NCI-H460 (cell line): ENCODE results near the gene ELF4. TPM values are rescaled to one million over a fixed set of nuclear protein-coding genes. Genes with fewer than 3 reads are reported as not detected.

Experiments used
- DNase-seq: peaks from one replicate; pipeline ENCODE4 v3.0.0-alpha.2; 2016; ENCODE audit warnings: low read depth; ENCODE audit errors: extremely low read depth
- polyA plus RNA-seq: library from polyadenylated mRNA; depleted of rRNA; stranded (reverse); fragments of >200 nt; gene quantifications from 2 replicates; pipeline ENCODE4 v1.2.3, GENCODE V29; 2014; cell fraction: nucleus; rRNA removed
- total RNA-seq: library from RNA; depleted of rRNA; stranded (reverse); fragments of >200 nt; shearing (Covaris generic); gene quantifications from 2 replicates; pipeline ENCODE4 v1.2.3, GENCODE V29; 2014; rRNA removed

Gene ELF4
- total RNA-seq = 9.6 and 10.5 TPM in 2 replicates
- polyA plus RNA-seq = 5.7 and 7.8 TPM in 2 replicates

DNA sequence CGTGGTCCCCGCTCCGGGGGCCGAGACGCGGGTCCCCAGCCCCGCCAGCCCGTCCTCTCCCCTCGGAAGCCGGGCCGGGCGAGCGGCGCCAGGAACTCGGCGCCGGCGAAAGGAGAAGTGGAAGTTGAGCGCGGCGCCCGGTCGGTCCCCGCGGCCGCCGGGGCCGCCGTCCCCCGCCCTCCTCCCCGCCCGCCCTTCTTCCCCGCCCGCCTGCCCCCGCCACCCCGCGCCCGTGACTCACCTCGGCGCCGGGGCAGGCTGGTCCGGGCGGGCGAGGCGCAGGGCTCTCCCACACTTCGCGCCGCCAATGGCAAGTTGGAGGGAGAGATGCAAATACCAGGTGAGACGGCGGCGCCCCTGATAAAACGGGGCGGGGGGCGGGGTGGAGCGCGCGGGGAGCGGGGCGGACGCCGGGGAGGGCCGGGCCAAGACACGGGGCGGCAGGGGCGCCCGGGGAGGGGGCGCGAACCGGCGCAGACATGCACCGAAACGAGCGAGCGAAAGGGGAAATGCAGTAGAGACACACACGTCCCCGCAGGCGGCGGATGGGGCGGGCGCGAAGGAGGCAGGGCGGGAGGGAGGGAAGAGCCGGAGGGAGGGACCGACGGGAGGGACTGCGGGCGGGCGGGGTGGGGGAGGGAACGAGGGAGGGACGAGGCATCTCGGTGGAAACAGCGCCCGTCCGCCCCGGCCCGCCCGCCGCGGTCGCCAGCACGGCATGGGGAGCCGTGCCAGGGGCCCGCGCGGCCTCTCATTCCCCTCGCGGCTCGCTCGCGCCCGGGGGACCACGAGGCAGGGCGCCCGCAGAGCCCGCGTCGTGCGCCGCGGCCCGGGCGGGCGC is at the start of gene ELF4:
ELF4 (minus strand) TSS at position 119 of the 841 bp plus-strand sequence. CDS start 29,167 bp downstream, outside the sequence.
- peak; percentile 40 for DNase-seq

DNA sequence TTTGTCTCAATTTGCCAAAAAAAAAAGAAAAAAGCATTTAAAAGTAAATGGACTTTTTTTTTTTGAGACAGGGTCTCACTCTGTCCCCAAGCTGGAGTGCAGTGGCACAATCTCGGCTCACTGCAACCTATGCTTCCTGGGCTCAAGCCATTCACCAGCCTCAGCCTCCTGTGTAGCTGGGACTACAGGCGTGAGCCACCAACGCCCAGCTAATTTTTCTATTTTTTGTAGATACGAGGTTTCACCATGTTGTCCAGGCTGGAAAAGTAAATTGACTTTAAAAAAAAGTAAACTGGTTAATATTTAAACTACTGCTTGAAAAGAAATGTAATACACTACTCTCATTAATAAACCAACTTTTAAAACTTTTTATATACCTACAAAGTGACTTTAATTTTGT is 49.5 kb upstream of the ELF4 start:
- no peak for DNase-seq

DNA sequence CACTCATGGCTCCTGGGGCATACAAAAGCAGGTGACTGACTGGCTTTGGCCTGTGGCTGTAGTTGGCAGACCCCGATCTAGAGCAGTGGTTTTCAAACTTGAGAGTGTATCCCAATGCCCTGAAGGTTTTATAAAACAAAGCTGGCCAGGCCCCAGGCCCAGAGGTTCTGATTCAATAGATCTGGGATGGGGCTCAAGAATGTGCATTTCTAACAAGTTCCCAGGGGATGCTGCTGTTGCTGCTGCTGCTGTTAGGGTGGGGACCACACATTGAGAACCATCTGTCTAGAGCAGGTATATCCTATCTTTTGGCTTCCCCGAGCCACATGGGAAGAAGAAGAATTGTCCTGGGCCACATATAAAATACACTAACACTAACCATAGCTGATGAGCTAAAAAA is 48.0 kb upstream of the ELF4 start:
- DNase-seq = no peak

DNA sequence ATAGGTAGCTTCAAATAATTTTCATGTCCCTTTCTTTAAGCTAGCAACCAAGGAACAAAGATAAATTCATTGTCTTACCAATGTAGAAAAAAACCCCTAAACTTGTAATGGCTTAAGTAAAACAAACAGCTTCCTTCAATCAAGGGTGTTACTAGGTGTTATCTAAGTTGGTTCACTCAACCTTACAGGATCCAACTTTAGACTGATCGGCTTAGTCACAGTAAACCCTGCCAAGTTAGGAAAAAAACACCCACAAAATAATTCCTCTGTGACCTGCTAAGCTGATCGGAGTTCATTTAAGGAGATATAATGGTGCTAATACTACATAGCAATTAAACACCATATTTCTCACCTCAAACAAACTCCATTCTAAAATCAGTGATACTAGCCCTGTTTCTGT is 45.3 kb upstream of the ELF4 start:
- DNase-seq = no peak

DNA sequence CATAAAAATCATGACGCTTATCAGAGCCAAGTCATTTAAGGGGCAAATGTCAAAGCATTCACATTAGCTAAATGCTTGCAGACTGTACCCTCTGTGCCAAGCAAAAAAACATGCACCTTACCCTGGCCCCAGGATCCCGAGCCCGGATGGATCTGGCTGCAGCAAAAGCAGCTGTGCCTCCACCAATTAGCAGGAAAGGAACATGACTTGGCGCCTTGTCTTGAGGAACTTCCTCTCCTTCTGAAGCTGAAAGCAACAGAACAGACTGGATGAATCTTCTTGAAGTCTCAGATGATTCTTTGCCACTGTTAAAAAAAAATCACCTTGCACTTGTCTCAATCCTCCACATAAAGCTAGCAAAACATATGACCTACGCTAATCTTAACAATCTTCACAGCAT is 37.3 kb upstream of the ELF4 start:
- DNase-seq = no peak

DNA sequence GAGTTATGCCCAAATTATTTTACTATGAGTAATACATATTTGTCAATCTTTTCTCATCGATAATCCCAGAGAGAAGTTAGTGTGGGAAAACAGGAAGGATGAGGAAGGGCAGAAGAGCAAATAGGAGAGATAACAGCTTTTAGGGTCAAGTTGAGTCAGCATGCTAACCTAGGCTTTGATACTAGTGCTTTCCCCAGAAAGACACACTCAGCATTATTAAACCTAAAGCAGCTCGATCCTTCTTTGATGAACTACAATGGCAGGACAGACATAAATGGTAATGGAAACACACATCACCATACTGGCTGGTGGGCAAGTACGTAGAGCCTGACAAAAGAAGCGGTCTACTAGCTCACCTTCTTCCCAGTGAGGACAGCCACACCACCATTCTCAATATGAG is 34.8 kb upstream of the ELF4 start:
- no peak for DNase-seq

GRCh38 chrX:130144509-130144908 is 34.2 kb upstream of the ELF4 start:
- peak; percentile 16 for DNase-seq

DNA sequence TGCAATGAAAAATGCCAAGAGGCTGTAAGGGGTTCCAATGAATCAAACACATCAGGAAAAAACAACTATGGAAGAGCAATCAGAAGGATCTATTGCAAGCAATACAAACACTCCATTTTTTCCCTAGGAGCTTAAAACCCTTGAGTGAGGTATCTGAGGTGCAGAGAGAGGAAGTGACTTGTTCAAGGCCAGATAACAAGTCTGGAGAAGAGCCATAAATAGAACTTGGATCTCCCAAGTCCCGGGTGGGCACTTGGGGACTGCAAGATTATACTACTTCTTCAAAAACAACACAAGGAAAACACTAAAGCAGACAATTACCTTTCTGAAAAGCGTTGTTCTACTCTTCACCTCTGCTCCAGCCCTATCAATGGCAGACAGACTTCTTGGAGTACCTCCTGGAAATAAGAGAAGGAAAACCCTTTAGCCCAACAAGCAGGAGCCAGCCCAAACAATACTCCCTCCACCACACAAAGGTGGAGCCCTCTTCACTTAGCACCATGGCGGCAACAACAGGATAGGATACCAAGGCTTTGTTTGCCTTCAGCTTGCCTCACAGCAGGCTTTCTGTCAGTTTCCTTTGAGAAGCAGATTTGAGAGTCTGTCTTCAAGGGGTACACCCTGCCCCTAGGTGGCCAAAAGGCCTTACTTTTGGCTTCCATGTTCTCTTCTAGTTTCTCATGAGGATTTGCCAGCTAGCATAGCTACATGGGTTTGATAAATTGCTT is 29.3 kb upstream of the ELF4 start:
- DNase-seq = no peak

DNA sequence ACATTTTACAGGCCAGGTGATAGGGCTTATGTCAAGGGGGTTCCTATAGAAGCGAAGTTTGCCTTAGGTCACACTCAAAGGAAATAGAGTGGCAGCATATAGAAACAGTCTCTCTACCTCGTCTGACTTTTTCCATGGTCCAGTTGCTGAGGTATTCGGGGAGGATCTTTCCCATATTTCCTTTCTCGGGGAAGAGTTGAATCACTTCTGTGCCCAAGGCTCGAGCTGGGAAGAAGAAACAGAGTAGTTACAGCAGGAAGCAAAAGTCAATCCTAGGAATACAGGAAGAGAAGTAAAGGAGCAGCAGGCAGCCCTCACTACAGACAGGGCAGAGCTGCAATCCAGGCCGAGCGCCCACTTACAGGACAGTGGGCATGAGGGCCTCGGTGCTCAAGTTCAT is 26.7 kb upstream of the ELF4 start:
- no peak for DNase-seq

GRCh38 chrX:130136496-130136895 is 26.2 kb upstream of the ELF4 start:
- DNase-seq = no peak

- no peak for DNase-seq
Measured at GRCh38 chrX:130130990-130131389, 20.7 kb upstream of the ELF4 start.

DNA sequence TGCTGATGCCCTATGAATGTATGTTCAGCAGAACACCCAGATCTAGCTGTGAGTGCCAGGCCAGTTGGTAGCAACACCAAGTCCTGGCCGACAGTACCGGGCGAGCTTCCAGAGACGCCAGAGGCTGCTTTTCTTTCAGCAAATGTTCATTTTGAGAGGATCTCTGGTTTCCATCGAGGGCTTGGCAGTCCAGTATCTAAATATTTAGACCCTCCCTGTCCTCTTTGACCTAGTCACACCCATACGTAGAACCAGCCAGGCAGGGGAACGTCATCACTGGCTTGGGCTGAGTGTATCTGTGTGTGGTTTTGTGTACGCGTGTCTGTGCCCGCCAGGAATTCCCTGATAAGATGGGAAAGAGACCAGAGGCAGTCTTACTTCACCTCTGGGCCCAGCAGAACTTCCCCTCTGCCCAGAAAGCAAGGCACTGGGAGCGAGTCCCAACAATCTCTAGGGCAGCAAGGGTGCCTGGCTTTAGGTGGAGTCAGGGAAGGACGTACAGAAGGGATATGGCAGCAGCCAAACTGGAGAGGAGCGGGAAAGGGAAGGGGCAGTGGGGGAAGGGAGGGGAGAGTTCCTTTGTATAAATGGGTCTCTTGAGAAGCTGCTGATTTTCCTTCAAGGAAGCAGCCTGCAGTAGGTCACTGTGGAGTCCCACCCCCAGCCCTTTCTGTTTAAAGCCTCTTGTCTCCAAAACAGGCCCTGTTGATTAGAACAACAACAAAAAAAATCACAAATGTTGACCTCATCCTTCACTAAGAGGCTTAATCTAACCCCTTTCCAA is 15.0 kb upstream of the ELF4 start:
- no peak for DNase-seq

- DNase-seq = no peak
Measured at GRCh38 chrX:130124577-130124976, 14.3 kb upstream of the ELF4 start.

- DNase-seq = no peak
Measured at GRCh38 chrX:130121505-130121800, 11.2 kb upstream of the ELF4 start.

DNA sequence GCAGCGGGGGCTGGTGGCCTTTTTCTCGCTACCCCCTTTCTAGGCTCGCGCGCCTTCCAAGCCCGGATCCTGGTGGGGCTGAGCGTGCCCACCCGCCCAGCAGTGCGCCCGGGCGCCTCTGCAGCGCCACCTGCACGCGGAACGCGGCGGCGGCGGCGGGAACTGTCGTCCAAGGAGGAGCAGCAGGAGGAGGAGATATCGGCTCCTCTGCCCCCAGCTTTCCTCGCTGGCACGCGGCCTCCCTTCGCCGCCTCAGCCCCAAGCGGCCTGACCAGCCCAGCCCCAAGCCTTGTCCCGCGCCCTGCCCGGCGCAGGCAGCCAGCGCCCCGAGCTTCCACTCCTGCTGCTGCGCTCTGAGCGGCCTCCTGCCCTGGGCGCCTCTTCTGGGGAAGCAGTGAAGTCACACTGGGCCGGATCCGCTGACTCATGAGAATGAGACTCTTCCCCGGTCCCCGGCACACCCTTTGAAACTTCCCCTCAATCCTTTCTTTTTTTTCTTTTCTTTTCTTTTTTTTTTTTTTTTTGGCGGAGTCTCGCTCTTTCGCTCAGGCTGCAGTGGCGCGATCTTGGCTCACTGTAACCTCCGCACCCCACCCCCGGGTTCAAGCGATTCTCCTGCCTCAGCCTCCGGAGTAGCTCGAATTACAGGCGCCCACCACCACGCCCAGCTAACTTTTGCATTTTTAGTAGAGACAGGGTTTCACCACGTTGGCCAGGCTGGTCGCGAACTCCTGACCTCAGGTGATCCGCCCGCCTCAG is 10.6 kb upstream of the ELF4 start:
- DNase-seq = peak; percentile 65

DNA sequence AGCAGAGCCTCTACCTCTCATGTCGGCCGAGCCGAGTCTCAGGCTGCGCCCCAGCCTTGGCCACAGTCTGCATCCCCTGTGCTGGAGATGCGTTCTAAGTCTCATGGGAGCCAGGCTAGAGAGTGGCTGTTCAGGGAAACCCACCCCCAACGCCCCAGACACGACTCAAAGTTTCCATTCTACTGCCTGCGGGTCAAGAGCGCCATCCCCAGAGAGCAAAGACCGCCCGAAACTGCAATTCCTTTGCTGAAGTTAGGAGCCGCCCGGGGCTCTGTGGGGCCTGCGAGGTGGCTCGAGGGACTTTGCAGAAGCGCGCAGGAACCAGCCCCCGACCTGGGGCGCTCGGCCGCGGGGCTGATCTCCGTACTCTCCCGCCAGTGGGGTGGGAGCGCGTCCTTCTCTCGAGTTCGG is 10.0 kb upstream of the ELF4 start:
- no peak for DNase-seq

GRCh38 chrX:130119312-130119898 is 9.1 kb upstream of the ELF4 start:
- no peak for DNase-seq

GRCh38 chrX:130118441-130119311 is 8.4 kb upstream of the ELF4 start:
- DNase-seq = no peak

DNA sequence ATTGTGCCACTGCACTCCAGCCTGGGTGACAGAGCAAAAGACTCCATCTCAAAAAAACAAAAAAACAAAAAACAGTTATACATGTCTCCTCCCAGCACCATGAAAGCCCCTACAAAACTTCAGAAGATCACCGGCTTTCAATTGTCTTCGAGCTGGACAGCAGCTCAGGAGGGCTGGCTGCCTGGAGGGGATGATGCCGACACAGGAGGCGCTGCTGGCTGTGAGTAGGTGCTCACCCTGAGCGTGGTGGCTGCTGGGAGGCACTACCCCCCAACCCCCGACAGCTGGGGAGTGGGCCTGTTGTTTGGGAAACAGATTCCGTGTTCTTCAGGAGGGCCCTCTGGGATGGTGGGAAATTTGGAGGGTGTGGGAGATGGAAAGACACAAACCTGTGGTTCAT is 6.9 kb upstream of the ELF4 start:
- DNase-seq = no peak
